SH-SY5Y (cell line): ENCODE results near the gene SPRED2.

Source experiments
- GATA2 ChIP-seq: IDR thresholded peaks from 2 replicates; pipeline ENCODE4 v1.6.1; 2011; ENCODE audit warnings: mild to moderate bottlenecking, low read depth, low read length
- GATA3 ChIP-seq: IDR thresholded peaks from 2 replicates; pipeline ENCODE4 v1.6.1; 2011; ENCODE audit warnings: low read depth, mild to moderate bottlenecking, low read length, moderate library complexity

GRCh38 chr2:65378290-65378689 is 54.1 kb downstream of the SPRED2 start:
- TF ChIP-seq GATA2 = no peak
- no peak for TF ChIP-seq GATA3
